Skeletal muscle tissue (tissue), 4 donors: ENCODE measurements around the gene HAPLN3. TPM values are rescaled to one million over a fixed set of nuclear protein-coding genes. Genes with fewer than 3 reads are reported as not detected.

Source experiments
- H3K27ac ChIP-seq: one replicate; pipeline ENCODE4 v1.7.0; 2013; ENCODE audit warnings: mild to moderate bottlenecking, low read depth, low read length, inconsistent platforms
- H3K27me3 ChIP-seq, 3 donors: one replicate each; pipeline ENCODE4 v1.7.0; 2013; ENCODE audit warnings: low read length in 3 of 3; ENCODE audit not compliant: control insufficient read depth in 3 of 3, insufficient read depth in 3 of 3
- H3K36me3 ChIP-seq, 3 donors: one replicate each; pipeline ENCODE4 v1.7.0; 2013; ENCODE audit warnings: low read length in 3 of 3; ENCODE audit not compliant: control insufficient read depth in 3 of 3, insufficient read depth in 3 of 3
- H3K4me1 ChIP-seq, 3 donors: one replicate each; pipeline ENCODE4 v1.7.0; 2013; ENCODE audit warnings: low read length in 3 of 3, mild to moderate bottlenecking in 3 of 3; ENCODE audit not compliant: control insufficient read depth in 3 of 3, insufficient read depth in 3 of 3
- H3K4me3 ChIP-seq, 3 donors: one replicate each; pipeline ENCODE4 v1.7.0; 2013; ENCODE audit warnings: low read length in 3 of 3
- H3K9ac ChIP-seq, 3 donors: one replicate each; pipeline ENCODE4 v1.7.0; 2013; ENCODE audit warnings: low read length in 3 of 3, mild to moderate bottlenecking in 3 of 3, moderate library complexity in 2 of 3, low read depth in 1 of 3
- H3K9me3 ChIP-seq, 3 donors: one replicate each; pipeline ENCODE4 v1.7.0; 2013; ENCODE audit warnings: low read length in 3 of 3; ENCODE audit not compliant: control insufficient read depth in 3 of 3
- total RNA-seq: library from RNA; depleted of rRNA; stranded (reverse); fragments of >200 nt; gene quantifications from one replicate; pipeline ENCODE4 v1.2.3, GENCODE V29; 2014
- donor health status: Osteomylitis.

Gene HAPLN3
- total RNA-seq, 1 donor from 2014 or later, result 6.3 TPM

DNA sequence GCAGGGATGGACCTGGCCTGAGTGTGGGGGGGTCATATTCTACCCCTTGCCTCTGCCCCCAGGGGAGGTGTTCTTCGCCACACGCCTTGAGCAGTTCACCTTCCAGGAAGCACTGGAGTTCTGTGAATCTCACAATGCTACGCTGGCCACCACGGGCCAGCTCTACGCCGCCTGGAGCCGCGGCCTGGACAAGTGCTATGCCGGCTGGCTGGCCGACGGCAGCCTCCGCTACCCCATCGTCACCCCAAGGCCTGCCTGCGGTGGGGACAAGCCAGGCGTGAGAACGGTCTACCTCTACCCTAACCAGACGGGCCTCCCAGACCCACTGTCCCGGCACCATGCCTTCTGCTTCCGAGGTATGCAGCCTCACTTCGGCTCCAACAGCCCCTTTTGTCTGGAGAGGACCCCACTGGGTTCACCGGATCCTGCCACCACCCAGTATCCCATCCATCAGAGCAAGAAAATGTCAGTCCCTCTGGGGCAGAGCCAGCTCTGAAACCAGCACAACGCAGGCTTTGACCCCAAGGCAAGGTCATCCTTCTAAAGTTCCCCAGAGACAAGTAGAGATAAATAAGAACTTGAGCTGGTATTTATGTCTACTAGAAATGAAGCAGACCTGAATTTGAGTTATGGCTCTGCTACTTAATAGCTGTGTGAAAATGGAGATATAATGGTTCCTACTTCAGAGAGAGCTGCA is 45.8 kb downstream of the HAPLN3 start:
- no peaks in the 10 kb centered on the region for H3K4me1 ChIP-seq
- H3K27ac ChIP-seq, result no peak overlapping the region
- peaks cover 0 to 13% (median 4%) of the 10 kb centered on the region in 3 donors for H3K27me3 ChIP-seq
- no peak overlapping the region for H3K9ac ChIP-seq
- no peaks in the 10 kb centered on the region for H3K9me3 ChIP-seq
- H3K4me3 ChIP-seq, result no peak overlapping the region
- H3K36me3 ChIP-seq, result no peaks in the 10 kb centered on the region

- no peak overlapping the region for H3K27ac ChIP-seq
- no peak overlapping the region for H3K9ac ChIP-seq
- H3K4me1 ChIP-seq, result no peaks in the 10 kb centered on the region
- no peaks in the 10 kb centered on the region for H3K36me3 ChIP-seq
- H3K9me3 ChIP-seq, result no peaks in the 10 kb centered on the region
- peaks cover 0 to 9% (median 4%) of the 10 kb centered on the region in 3 donors for H3K27me3 ChIP-seq
- no peak overlapping the region for H3K4me3 ChIP-seq
These were observed 47.1 kb downstream of the HAPLN3 start for GRCh38 chr15:88848203-88848602.

- Histone ChIP-seq H3K4me3 (no peak overlapping the region), H3K27ac (no peak overlapping the region), H3K27me3 (peaks cover 0 to 5% (median 2%) of the 10 kb centered on the region in 3 donors), H3K9me3 (no peaks in the 10 kb centered on the region), H3K9ac (no peak overlapping the region), H3K4me1 (no peaks in the 10 kb centered on the region), H3K36me3 (no peaks in the 10 kb centered on the region)
These were observed 48.2 kb downstream of the HAPLN3 start for GRCh38 chr15:88847144-88847543.

DNA sequence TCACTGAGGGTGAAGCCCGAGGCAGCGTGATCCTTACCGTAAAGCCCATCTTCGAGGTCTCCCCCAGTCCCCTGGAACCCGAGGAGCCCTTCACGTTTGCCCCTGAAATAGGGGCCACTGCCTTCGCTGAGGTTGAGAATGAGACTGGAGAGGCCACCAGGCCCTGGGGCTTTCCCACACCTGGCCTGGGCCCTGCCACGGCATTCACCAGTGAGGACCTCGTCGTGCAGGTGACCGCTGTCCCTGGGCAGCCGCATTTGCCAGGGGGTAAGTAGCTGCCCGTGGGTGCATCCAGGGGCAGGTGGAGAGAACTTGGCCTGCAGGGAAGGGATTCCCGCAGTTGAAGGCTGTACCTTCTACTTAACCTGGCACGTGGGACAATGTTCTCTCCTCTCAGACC is 49.7 kb downstream of the HAPLN3 start:
- Histone ChIP-seq H3K4me3 (no peak overlapping the region), H3K36me3 (no peaks in the 10 kb centered on the region), H3K27ac (no peak overlapping the region), H3K9ac (no peak overlapping the region), H3K27me3 (peaks cover 0 to 3% (median 2%) of the 10 kb centered on the region in 3 donors), H3K4me1 (no peaks in the 10 kb centered on the region), H3K9me3 (no peaks in the 10 kb centered on the region)

- Histone ChIP-seq H3K4me1 (no peaks in the 10 kb centered on the region), H3K4me3 (no peak overlapping the region), H3K27me3 (peaks cover 2 to 3% (median 2%) of the 10 kb centered on the region in 3 donors), H3K27ac (no peak overlapping the region), H3K9ac (no peak overlapping the region), H3K36me3 (no peaks in the 10 kb centered on the region), H3K9me3 (no peaks in the 10 kb centered on the region)
These were observed 50.5 kb downstream of the HAPLN3 start for GRCh38 chr15:88844749-88845386.

GRCh38 chr15:88843334-88843733 is 52.0 kb downstream of the HAPLN3 start:
- H3K4me1 ChIP-seq, result no peaks in the 10 kb centered on the region
- no peaks in the 10 kb centered on the region for H3K36me3 ChIP-seq
- H3K9me3 ChIP-seq, result no peaks in the 10 kb centered on the region
- H3K27me3 ChIP-seq, result peaks cover 2 to 7% (median 3%) of the 10 kb centered on the region in 3 donors
- H3K9ac ChIP-seq, result no peak overlapping the region
- H3K4me3 ChIP-seq, result no peak overlapping the region
- H3K27ac ChIP-seq, result no peak overlapping the region

GRCh38 chr15:88842156-88842555 is 53.2 kb downstream of the HAPLN3 start:
- Histone ChIP-seq H3K36me3 (no peaks in the 10 kb centered on the region), H3K27me3 (peaks cover 2 to 8% (median 3%) of the 10 kb centered on the region in 3 donors), H3K4me3 (no peak overlapping the region), H3K27ac (no peak overlapping the region), H3K9ac (no peak overlapping the region), H3K4me1 (no peaks in the 10 kb centered on the region), H3K9me3 (no peaks in the 10 kb centered on the region)

DNA sequence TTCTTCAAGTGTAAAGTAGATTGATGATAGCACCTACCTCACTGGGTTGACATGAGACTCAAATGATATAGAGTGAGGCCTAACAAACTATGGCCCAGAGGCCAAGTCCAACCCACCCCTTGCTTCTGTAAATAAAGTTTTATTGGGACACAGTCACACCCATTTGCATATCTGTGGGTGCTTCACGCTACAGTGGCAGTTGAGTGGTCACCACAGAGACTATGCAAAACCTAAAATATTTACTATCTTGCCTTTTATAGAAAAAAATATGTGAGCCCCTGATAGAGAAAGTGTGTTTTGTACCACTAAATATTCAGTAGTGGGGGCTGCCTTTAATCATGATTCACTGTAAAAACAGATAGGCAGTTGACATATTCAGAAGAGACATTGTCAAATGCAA is 54.1 kb downstream of the HAPLN3 start:
- Histone ChIP-seq H3K4me3 (no peak overlapping the region), H3K27me3 (peaks cover 2 to 8% (median 3%) of the 10 kb centered on the region in 3 donors), H3K27ac (no peak overlapping the region), H3K4me1 (no peaks in the 10 kb centered on the region), H3K9ac (no peak overlapping the region), H3K36me3 (no peaks in the 10 kb centered on the region), H3K9me3 (no peaks in the 10 kb centered on the region)

DNA sequence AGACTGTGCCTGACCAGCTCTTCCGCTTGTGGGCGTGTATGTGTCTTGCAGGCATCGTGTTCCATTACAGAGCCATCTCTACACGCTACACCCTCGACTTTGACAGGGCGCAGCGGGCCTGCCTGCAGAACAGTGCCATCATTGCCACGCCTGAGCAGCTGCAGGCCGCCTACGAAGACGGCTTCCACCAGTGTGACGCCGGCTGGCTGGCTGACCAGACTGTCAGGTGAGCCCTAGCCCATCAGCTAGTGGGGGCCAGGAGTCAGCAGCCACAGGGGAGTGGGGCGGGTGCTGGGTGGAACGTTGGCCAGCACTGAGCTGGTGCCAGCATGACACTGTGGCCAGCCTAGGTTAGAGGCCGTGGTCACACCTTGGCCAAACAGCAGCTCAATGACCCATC is 55.4 kb downstream of the HAPLN3 start:
- Histone ChIP-seq H3K4me1 (no peaks in the 10 kb centered on the region), H3K27ac (no peak overlapping the region)

GRCh38 chr15:88839146-88839545 is 56.2 kb downstream of the HAPLN3 start:
- no peak overlapping the region for H3K9ac ChIP-seq

More for the DNA sequence above, 55.4 kb downstream of the HAPLN3 start:
- peaks cover 2 to 8% (median 3%) of the 10 kb centered on the region in 3 donors for H3K27me3 ChIP-seq
- no peaks in the 10 kb centered on the region for H3K36me3 ChIP-seq
- H3K9me3 ChIP-seq, result no peaks in the 10 kb centered on the region
- no peak overlapping the region for H3K9ac ChIP-seq
- H3K4me3 ChIP-seq, result no peak overlapping the region

More at GRCh38 chr15:88839146-88839545, 56.2 kb downstream of the HAPLN3 start:
- no peak overlapping the region for H3K27ac ChIP-seq
- H3K4me1 ChIP-seq, result no peaks in the 10 kb centered on the region
- peaks cover 2 to 8% (median 3%) of the 10 kb centered on the region in 3 donors for H3K27me3 ChIP-seq
- H3K9me3 ChIP-seq, result no peaks in the 10 kb centered on the region
- H3K4me3 ChIP-seq, result no peak overlapping the region
- H3K36me3 ChIP-seq, result no peaks in the 10 kb centered on the region
